GM18858 (cell line): Measurements from ENCODE around the gene PEX14.

Experiments used
- ATAC-seq: cut with Tn5 transposase; IDR thresholded peaks from one replicate; pipeline ENCODE4 v1.9.1; 2021; ENCODE audit not compliant: unreplicated experiment

Gene PEX14

DNA sequence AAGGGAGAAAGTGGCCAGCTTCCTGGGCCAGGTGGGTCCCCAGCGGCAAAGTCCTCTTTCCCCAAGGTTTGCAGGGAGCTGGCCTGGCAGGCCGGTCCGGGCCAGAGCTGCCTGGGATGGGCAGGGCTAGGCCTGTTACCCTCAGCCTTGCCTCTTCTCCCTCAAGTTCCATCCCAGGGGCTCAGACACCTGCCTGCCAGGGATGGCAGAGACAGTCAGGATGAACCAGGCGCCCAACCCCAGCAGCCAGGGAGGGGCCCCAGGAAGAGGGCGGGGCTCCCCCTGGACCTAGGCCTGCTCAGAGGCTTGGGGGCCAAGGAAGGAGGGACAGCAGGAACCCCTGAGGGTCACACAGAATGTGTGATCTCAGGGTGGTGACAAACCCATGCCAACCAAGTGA lies 201.1 kb downstream of the PEX14 start:
- ATAC-seq, result no peak

- no peak for ATAC-seq
These were observed 202.2 kb downstream of the PEX14 start for GRCh38 chr1:10676963-10677362.

DNA sequence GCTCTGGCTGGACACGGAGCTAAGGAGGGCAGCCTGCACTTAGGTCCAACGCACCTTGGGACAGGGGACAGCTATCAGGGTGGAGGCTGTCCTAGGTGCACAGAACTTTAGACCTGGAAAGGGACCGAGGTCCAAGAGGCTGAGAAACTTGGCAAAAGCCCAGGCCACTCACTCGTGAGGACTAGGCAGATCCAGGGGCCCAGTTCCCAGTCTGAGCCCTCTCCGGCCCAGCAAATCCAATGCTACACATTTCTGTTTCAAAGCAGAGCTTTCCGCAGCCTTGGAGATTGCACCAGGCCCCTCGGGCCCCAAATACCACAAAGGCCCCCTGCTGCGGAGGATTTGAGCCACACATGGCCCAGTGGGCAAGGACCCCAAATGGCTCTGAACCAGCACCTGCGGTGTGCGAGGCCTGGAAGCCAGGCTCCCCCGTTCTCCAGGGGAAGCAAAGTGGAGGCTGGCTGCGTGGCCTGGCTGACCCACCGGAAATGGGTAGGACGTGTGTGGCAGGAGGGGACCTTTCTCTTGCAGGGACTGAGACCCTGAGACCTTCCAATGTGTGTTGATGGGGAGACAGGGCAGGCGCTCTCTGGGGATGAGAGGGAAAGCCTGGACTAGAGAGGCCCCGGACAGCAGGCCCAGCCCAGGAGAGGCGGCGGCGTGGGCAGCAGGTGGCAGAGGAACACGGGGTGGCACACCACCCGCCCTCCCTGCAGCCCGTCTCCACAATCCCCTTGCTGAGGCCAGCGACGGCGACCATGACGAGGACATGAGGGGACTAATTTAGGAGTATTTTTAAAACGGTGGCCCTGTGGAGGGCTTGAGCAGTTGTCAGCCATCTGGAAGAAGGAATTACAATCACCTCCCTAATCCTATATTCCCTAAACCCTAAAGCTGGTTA lies 203.0 kb downstream of the PEX14 start:
- ATAC-seq, result no peak

DNA sequence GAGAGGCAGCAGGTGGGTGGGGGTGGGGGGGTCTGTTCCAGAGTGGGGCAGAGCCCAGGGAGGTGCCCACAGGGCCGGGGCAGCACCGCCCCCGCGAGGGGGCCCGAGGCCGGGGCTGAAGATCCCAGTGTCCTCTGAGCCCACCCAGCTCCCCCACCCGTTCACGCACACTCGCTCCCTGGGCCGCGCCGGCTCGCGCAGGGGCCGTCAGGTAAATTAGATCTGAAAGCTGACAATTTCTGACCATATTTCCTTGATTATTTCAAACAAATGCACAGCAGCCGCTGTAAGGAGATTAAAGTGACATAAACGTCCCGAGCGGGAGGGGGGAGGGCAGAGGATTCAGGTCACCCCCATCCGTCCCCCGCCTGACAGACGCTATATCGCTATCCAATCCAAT lies 203.7 kb downstream of the PEX14 start:
- ATAC-seq, result no peak

GRCh38 chr1:10678852-10679251 lies 204.1 kb downstream of the PEX14 start:
- ATAC-seq, result no peak

DNA sequence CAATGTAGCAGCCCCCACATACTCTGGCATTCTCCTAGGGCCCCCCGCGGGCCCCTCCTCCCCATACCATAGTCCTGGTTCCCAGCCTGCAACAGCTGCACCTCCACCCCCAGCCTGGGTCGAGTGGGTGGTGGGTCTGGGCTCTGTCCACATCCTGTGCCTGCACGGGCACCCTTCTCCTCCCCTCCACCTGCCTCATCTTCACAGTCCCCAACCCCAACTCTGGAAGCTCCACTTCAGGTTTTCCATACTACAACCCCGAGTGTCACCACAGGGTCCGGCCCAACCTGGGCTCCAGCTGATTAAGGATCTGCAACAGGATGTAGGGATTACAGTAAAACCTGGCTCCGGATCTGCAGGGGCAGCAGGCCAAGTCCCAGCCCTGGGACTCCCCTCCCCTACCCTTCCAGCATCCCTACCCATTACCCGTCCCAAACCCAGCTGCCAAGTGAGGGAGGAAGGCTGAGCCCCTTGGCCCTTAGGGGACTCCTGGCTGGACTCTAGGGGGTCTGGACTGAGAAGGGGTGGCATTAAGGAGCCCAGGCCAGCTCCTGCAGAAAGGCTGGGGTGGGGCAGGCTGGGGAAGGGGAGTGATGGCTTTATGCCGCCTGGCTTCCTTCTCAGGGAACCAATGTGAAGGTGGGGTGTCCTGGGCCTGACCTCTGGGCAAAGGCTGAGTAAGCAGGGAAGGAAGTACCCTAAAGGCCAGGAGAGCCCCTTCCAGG lies 204.9 kb downstream of the PEX14 start:
- ATAC-seq, result no peak
